HG02623 (cell line): ENCODE data around the gene MBLAC1.
A peak's percentile ranks its signal among the peaks of the same experiment; 100 is the strongest.

Experiments
- ATAC-seq: cut with Tn5 transposase; IDR thresholded peaks from one replicate; pipeline ENCODE4 v1.9.1; 2021; ENCODE audit warnings: moderate library complexity; ENCODE audit not compliant: unreplicated experiment

The MBLAC1 gene

GRCh38 chr7:100170101-100170897 is 43.5 kb downstream of the MBLAC1 start:
- ATAC-seq: no peak

GRCh38 chr7:100171087-100171681 is 44.4 kb downstream of the MBLAC1 start:
- no peak for ATAC-seq

GRCh38 chr7:100171840-100172239 is 45.1 kb downstream of the MBLAC1 start:
- ATAC-seq: no peak

- ATAC-seq: no peak
Measured at GRCh38 chr7:100173806-100174495, 47.2 kb downstream of the MBLAC1 start.

GRCh38 chr7:100174582-100174981 is 47.8 kb downstream of the MBLAC1 start:
- no peak for ATAC-seq

- ATAC-seq: no peak
Measured at GRCh38 chr7:100175296-100175935, 48.6 kb downstream of the MBLAC1 start.

GRCh38 chr7:100176096-100177044 is 49.6 kb downstream of the MBLAC1 start:
- ATAC-seq: no peak

GRCh38 chr7:100177045-100178001 is 50.6 kb downstream of the MBLAC1 start, which contains the start of the genes GPC2 and STAG3:
Gene GPC2, minus strand, starts transcription at chr7:100177381. Its CDS starts 182 bp downstream, at chr7:100177199.
Gene STAG3, plus strand, starts transcription at chr7:100177918. Its CDS starts 2,639 bp downstream, at chr7:100180557.
- ATAC-seq: peak; percentile 86
